H1 (cell line): ENCODE data around the gene PIAS2. TPM values are rescaled to one million over a fixed set of nuclear protein-coding genes. Genes with fewer than 3 reads are reported as not detected.

Experiments
- BACH1 ChIP-seq: IDR thresholded peaks from 2 replicates; pipeline ENCODE4 v1.6.1; 2012; ENCODE audit warnings: low read length, improper control_type of control experiment
- EZH2 ChIP-seq: fragments of 200-600 bp; sonication (generic); IDR thresholded peaks from 2 replicates; pipeline ENCODE4 v1.7.1; 2012; ENCODE audit warnings: low read depth, mild to moderate bottlenecking, moderate library complexity, low read length, inconsistent platforms; ENCODE audit not compliant: severe bottlenecking
- GTF2F1 ChIP-seq: IDR thresholded peaks from 2 replicates; pipeline ENCODE4 v1.6.1; 2012; ENCODE audit warnings: low read depth, low read length, improper control_type of control experiment, borderline replicate concordance
- KDM1A ChIP-seq: fragments of 200-600, 300-600 bp; sonication (generic); IDR thresholded peaks from 2 replicates; pipeline ENCODE4 v1.7.1; 2016; ENCODE audit warnings: mild to moderate bottlenecking, low read length, borderline replicate concordance
- RFX5 ChIP-seq: IDR thresholded peaks from 2 replicates; pipeline ENCODE4 v1.6.1; 2011; ENCODE audit warnings: low read depth, low read length, improper control_type of control experiment, borderline replicate concordance
- RNF2 ChIP-seq: fragments of 200-900, 300-1000 bp; sonication (generic); IDR thresholded peaks from 2 replicates; pipeline ENCODE4 v1.7.1; 2016; ENCODE audit warnings: borderline replicate concordance, low read depth, mild to moderate bottlenecking, antibody characterized with exemption, low read length; ENCODE audit not compliant: poor library complexity, severe bottlenecking; ENCODE audit errors: missing control alignments
- SP1 ChIP-seq: IDR thresholded peaks from 2 replicates; pipeline ENCODE4 v1.6.1; 2011; ENCODE audit warnings: low read depth, low read length
- SUZ12 ChIP-seq: fragments of 200-600 bp; sonication (generic); IDR thresholded peaks from 2 replicates; pipeline ENCODE4 v1.6.1; 2012; ENCODE audit warnings: mild to moderate bottlenecking, inconsistent platforms, low read length, moderate library complexity, mixed read lengths
- TCF12 ChIP-seq: IDR thresholded peaks from 2 replicates; pipeline ENCODE4 v1.6.1; 2011; ENCODE audit warnings: low read depth, mild to moderate bottlenecking, low read length
- TEAD4 ChIP-seq: IDR thresholded peaks from 2 replicates; pipeline ENCODE4 v1.6.1; 2012; ENCODE audit warnings: low read depth, low read length, inconsistent platforms, mixed read lengths
- polyA plus RNA-seq, 7 experiments: library from polyadenylated mRNA; depleted of rRNA in 3 of 7; stranded (reverse) in 5 of 7; unstranded in 2 of 7; fragments of >200 nt in 5 of 7; fragments of 200-250 nt in 2 of 7; gene quantifications; 1 replicate in 5 of 7; 2 replicates in 1 of 7; 4 replicates in 1 of 7; pipeline versions ENCODE4 v1.2.1 to v1.2.3, GENCODE V29; 2011 to 2013; ENCODE audit warnings: missing spikeins in 2 of 7, mixed read lengths in 2 of 7
- total RNA-seq: library from RNA; stranded (reverse); fragmentation: NEBNext Ultra II Directional; extraction: Animal tissue kit (Norgen Biotek cat#: 25700); gene quantifications from 2 replicates; pipeline ENCODE4 v1.2.1, GENCODE V29; 2021
- TF ChIP-seq, protein P1 (sequence below): fragments of 300-600 bp; sonication (generic); IDR thresholded peaks from 2 replicates; pipeline ENCODE4 v1.7.1; 2012; ENCODE audit warnings: low read length, moderate library complexity, mild to moderate bottlenecking, inconsistent platforms; ENCODE audit not compliant: insufficient replicate concordance

PIAS2 gene
- total and polyA plus RNA-seq, 2 of the 8 experiments (the other 6 are each of a cell fraction or from before 2014, with no cell fraction given), result 20.1 to 53.9 TPM

DNA sequence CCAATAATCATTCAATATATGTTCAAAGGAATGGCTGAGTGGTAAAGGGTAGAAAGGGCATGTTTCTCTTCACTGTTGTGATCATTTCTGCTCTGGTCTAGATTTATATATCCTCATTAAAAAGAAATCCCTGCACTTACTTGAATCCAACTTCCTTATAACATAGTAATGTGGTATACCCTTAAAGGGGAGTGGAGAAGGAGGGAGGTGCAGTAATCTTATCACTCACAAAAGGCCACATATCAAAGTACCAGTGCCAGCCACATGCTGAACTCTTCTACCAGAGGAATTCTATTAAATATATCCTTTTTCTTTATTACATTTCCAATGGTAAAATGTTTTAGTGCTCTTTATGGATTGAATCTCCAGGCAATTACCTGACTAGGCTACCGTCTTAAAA lies 3.3 kb upstream of the PIAS2 start (continued):
- TF ChIP-seq, protein P1, sequence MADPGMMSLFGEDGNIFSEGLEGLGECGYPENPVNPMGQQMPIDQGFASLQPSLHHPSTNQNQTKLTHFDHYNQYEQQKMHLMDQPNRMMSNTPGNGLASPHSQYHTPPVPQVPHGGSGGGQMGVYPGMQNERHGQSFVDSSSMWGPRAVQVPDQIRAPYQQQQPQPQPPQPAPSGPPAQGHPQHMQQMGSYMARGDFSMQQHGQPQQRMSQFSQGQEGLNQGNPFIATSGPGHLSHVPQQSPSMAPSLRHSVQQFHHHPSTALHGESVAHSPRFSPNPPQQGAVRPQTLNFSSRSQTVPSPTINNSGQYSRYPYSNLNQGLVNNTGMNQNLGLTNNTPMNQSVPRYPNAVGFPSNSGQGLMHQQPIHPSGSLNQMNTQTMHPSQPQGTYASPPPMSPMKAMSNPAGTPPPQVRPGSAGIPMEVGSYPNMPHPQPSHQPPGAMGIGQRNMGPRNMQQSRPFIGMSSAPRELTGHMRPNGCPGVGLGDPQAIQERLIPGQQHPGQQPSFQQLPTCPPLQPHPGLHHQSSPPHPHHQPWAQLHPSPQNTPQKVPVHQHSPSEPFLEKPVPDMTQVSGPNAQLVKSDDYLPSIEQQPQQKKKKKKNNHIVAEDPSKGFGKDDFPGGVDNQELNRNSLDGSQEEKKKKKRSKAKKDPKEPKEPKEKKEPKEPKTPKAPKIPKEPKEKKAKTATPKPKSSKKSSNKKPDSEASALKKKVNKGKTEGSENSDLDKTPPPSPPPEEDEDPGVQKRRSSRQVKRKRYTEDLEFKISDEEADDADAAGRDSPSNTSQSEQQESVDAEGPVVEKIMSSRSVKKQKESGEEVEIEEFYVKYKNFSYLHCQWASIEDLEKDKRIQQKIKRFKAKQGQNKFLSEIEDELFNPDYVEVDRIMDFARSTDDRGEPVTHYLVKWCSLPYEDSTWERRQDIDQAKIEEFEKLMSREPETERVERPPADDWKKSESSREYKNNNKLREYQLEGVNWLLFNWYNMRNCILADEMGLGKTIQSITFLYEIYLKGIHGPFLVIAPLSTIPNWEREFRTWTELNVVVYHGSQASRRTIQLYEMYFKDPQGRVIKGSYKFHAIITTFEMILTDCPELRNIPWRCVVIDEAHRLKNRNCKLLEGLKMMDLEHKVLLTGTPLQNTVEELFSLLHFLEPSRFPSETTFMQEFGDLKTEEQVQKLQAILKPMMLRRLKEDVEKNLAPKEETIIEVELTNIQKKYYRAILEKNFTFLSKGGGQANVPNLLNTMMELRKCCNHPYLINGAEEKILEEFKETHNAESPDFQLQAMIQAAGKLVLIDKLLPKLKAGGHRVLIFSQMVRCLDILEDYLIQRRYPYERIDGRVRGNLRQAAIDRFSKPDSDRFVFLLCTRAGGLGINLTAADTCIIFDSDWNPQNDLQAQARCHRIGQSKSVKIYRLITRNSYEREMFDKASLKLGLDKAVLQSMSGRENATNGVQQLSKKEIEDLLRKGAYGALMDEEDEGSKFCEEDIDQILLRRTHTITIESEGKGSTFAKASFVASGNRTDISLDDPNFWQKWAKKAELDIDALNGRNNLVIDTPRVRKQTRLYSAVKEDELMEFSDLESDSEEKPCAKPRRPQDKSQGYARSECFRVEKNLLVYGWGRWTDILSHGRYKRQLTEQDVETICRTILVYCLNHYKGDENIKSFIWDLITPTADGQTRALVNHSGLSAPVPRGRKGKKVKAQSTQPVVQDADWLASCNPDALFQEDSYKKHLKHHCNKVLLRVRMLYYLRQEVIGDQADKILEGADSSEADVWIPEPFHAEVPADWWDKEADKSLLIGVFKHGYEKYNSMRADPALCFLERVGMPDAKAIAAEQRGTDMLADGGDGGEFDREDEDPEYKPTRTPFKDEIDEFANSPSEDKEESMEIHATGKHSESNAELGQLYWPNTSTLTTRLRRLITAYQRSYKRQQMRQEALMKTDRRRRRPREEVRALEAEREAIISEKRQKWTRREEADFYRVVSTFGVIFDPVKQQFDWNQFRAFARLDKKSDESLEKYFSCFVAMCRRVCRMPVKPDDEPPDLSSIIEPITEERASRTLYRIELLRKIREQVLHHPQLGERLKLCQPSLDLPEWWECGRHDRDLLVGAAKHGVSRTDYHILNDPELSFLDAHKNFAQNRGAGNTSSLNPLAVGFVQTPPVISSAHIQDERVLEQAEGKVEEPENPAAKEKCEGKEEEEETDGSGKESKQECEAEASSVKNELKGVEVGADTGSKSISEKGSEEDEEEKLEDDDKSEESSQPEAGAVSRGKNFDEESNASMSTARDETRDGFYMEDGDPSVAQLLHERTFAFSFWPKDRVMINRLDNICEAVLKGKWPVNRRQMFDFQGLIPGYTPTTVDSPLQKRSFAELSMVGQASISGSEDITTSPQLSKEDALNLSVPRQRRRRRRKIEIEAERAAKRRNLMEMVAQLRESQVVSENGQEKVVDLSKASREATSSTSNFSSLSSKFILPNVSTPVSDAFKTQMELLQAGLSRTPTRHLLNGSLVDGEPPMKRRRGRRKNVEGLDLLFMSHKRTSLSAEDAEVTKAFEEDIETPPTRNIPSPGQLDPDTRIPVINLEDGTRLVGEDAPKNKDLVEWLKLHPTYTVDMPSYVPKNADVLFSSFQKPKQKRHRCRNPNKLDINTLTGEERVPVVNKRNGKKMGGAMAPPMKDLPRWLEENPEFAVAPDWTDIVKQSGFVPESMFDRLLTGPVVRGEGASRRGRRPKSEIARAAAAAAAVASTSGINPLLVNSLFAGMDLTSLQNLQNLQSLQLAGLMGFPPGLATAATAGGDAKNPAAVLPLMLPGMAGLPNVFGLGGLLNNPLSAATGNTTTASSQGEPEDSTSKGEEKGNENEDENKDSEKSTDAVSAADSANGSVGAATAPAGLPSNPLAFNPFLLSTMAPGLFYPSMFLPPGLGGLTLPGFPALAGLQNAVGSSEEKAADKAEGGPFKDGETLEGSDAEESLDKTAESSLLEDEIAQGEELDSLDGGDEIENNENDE, result no peak
- TF ChIP-seq RFX5 (no peak), SUZ12 (no peak), BACH1 (no peak), KDM1A (no peak), TCF12 (no peak), SP1 (no peak), TEAD4 (no peak), RNF2 (no peak), EZH2 (no peak), GTF2F1 (no peak)
- TF ChIP-seq, all 59 proteins: peak for 0
